OCI-LY3 (cell line): ENCODE data around the gene COTL1.
"Not testable (repeated sequence)": the region's sequence is repeated elsewhere in the genome, so short reads cannot be mapped to it uniquely, and the experiment has no call there.

ENCODE experiments used
- H2AFZ ChIP-seq: fragments of 200-600, 300-600 bp; shearing (Covaris generic); 2 replicates; pipeline ENCODE4 v1.6.0; 2014; ENCODE audit warnings: antibody characterized with exemption, low read depth, low read length
- H3K27ac ChIP-seq: fragments of 200-600, 300-600 bp; sonication (generic); 2 replicates; pipeline ENCODE4 v1.5.1; 2014; ENCODE audit warnings: mild to moderate bottlenecking, low read length, moderate library complexity, mixed read lengths
- H3K27me3 ChIP-seq: fragments of 200-600, 300-600 bp; sonication (generic); 2 replicates; pipeline ENCODE4 v1.6.1; 2014; ENCODE audit warnings: low read depth, low read length, mixed read lengths
- H3K36me3 ChIP-seq: fragments of 200-600, 300-600 bp; sonication (generic); replicated peaks from 2 replicates; pipeline ENCODE3; 2014; ENCODE audit warnings: low read depth, low read length, mixed read lengths
- H3K4me1 ChIP-seq: fragments of 300-600, 200-600 bp; sonication (generic); 2 replicates; pipeline ENCODE4 v1.6.1; 2014; ENCODE audit warnings: low read length, mixed read lengths
- H3K4me2 ChIP-seq: fragments of 200-600, 300-600 bp; sonication (generic); 2 replicates; pipeline ENCODE4 v1.6.1; 2014; ENCODE audit warnings: low read length, mixed read lengths
- H3K4me3 ChIP-seq: fragments of 300-600, 200-600 bp; sonication (generic); 2 replicates; pipeline ENCODE4 v1.5.1; 2014; ENCODE audit warnings: antibody characterized with exemption, mild to moderate bottlenecking, low read length, moderate library complexity
- H3K79me2 ChIP-seq: fragments of 300-600, 200-600 bp; shearing (Covaris generic); 2 replicates; pipeline ENCODE4 v1.6.1; 2014; ENCODE audit warnings: mild to moderate bottlenecking, low read length, mixed read lengths
- H3K9ac ChIP-seq: fragments of 300-600, 200-600 bp; shearing (Covaris generic); 2 replicates; pipeline ENCODE4 v1.6.0; 2014; ENCODE audit warnings: mild to moderate bottlenecking, low read length, moderate library complexity
- H3K9me3 ChIP-seq: fragments of 200-600, 300-600 bp; shearing (Covaris generic); 2 replicates; pipeline ENCODE4 v1.6.1; 2014; ENCODE audit warnings: low read length, mixed read lengths; ENCODE audit not compliant: insufficient read depth
- H4K20me1 ChIP-seq: fragments of 200-600, 300-600 bp; sonication (generic); 2 replicates; pipeline ENCODE4 v1.6.1; 2016; ENCODE audit warnings: low read length, mixed read lengths; ENCODE audit not compliant: insufficient read depth
- EZH2phosphoT487 ChIP-seq: fragments of 200-600 bp; shearing (Covaris generic); IDR thresholded peaks from 2 replicates; pipeline ENCODE4 v1.6.1; 2018; ENCODE audit warnings: antibody characterized with exemption, mixed run types, low read depth
- TF ChIP-seq, protein P1 (sequence below): fragments of 200-600, 300-600 bp; sonication (generic); IDR thresholded peaks from 2 replicates; pipeline ENCODE4 v1.5.1; 2014; ENCODE audit warnings: antibody characterized with exemption, low read length, low read depth

The COTL1 gene

DNA sequence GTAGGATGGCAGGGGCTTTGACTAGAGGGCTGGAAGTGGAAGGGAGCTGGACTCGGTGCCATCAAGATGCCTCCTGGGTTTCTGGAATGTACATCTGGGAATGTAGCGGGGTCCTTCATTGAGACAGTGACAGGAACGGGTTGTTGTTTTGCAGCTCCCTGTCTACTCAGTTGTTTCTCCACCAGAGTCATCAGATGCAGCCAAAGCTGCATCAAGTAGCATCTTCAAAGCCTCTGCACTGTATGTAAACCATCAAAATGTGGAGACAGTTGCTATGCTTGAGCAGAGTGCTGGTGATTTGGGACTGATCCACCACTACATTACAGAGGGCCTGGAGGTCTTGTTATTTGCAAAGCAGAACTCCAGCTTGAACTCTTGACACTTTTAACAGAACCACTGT, 88.3 kb downstream of the COTL1 start:
- Histone ChIP-seq H3K4me3 (no peak overlapping the region), H3K36me3 (no peaks in the 10 kb centered on the region), H3K9me3 (peaks cover 3% of the 10 kb centered on the region; the same call in 1 of the 2 replicates), H4K20me1 (no peaks in the 10 kb centered on the region), H2AFZ (no peak overlapping the region), H3K79me2 (no peaks in the 10 kb centered on the region), H3K27ac (no peak overlapping the region), H3K4me2 (no peak overlapping the region), H3K9ac (no peak overlapping the region), H3K4me1 (no peaks in the 10 kb centered on the region), H3K27me3 (peaks cover 14% of the 10 kb centered on the region; the same call in 1 of the 2 replicates)
- TF ChIP-seq, protein P1, sequence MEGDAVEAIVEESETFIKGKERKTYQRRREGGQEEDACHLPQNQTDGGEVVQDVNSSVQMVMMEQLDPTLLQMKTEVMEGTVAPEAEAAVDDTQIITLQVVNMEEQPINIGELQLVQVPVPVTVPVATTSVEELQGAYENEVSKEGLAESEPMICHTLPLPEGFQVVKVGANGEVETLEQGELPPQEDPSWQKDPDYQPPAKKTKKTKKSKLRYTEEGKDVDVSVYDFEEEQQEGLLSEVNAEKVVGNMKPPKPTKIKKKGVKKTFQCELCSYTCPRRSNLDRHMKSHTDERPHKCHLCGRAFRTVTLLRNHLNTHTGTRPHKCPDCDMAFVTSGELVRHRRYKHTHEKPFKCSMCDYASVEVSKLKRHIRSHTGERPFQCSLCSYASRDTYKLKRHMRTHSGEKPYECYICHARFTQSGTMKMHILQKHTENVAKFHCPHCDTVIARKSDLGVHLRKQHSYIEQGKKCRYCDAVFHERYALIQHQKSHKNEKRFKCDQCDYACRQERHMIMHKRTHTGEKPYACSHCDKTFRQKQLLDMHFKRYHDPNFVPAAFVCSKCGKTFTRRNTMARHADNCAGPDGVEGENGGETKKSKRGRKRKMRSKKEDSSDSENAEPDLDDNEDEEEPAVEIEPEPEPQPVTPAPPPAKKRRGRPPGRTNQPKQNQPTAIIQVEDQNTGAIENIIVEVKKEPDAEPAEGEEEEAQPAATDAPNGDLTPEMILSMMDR, result no peak
- no peak for TF ChIP-seq EZH2phosphoT487

DNA sequence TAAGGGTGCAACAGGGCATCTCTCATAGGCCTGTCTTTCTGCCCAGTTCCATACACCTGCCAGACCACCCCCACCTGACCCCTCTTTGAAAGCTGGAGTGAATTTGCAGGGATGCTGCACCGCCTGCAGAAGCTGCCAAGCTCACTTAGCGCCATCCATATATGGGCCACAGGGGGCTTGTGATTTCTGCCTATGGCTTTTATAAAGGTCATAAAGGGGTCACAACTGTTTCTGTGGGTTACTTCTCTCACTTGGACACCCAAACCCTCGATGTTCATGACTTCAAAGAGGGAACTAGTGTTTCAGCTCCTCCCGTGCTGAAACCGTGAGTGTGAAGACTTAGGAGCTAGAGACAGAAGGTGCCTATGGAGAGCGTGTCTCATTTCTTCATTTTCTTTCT, 89.6 kb downstream of the COTL1 start:
- Histone ChIP-seq H2AFZ (no peak overlapping the region), H4K20me1 (no peaks in the 10 kb centered on the region), H3K4me3 (no peak overlapping the region), H3K4me2 (no peak overlapping the region), H3K27ac (no peak overlapping the region), H3K79me2 (no peaks in the 10 kb centered on the region), H3K9me3 (peaks cover 3% of the 10 kb centered on the region; the same call in 1 of the 2 replicates), H3K9ac (no peak overlapping the region), H3K36me3 (no peaks in the 10 kb centered on the region), H3K4me1 (no peaks in the 10 kb centered on the region), H3K27me3 (peaks cover 5% of the 10 kb centered on the region; the same call in 1 of the 2 replicates)
- TF ChIP-seq, protein P1, result no peak
- no peak for TF ChIP-seq EZH2phosphoT487

DNA sequence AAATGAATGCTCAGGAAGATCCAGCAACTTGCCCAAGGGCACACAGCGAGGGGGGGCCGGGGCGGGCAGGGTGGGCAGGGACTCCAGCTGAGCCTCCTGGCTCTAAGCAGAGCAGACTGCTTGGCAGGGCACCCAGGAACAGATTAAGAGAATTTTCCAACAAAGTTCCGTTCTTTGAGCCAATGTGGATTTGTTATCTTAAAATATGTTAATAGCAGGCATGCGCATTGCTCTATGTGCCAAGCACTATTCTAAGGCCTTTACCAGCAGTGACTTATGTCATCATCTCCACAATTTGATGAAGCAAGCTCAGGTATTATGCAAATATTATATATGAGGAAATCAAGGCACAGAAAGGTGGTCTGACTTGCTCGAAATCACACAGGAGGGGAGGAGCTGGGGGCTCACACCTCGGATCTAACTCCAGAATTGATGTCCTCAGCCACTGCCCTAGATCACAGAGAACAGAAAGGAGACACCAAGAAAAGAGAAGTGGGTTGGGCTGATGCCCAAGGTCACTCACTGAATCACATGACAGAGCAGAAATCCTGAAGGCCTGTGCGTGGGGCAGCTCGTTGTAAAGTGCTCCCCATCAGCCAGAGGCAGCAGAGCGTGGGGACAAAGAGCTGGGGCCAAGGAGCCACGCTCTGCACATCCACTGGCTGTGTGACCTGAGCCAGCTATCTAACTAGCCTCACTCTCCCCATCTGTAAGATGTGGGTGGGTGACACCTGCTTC, 90.2 kb downstream of the COTL1 start:
- TF ChIP-seq, protein P1, result no peak
- TF ChIP-seq EZH2phosphoT487, result no peak
- H3K9ac ChIP-seq, result no peak overlapping the region
- peaks cover 5% of the 10 kb centered on the region; the same call in 1 of the 2 replicates for H3K27me3 ChIP-seq
- no peak overlapping the region for H2AFZ ChIP-seq
- H3K4me1 ChIP-seq, result no peaks in the 10 kb centered on the region
- H3K79me2 ChIP-seq, result no peaks in the 10 kb centered on the region
- H3K36me3 ChIP-seq, result no peaks in the 10 kb centered on the region
- H3K9me3 ChIP-seq, result peaks cover 3% of the 10 kb centered on the region; the same call in 1 of the 2 replicates
- H3K4me2 ChIP-seq, result no peak overlapping the region
- no peak overlapping the region for H3K27ac ChIP-seq
- no peak overlapping the region for H3K4me3 ChIP-seq
- no peaks in the 10 kb centered on the region for H4K20me1 ChIP-seq

DNA sequence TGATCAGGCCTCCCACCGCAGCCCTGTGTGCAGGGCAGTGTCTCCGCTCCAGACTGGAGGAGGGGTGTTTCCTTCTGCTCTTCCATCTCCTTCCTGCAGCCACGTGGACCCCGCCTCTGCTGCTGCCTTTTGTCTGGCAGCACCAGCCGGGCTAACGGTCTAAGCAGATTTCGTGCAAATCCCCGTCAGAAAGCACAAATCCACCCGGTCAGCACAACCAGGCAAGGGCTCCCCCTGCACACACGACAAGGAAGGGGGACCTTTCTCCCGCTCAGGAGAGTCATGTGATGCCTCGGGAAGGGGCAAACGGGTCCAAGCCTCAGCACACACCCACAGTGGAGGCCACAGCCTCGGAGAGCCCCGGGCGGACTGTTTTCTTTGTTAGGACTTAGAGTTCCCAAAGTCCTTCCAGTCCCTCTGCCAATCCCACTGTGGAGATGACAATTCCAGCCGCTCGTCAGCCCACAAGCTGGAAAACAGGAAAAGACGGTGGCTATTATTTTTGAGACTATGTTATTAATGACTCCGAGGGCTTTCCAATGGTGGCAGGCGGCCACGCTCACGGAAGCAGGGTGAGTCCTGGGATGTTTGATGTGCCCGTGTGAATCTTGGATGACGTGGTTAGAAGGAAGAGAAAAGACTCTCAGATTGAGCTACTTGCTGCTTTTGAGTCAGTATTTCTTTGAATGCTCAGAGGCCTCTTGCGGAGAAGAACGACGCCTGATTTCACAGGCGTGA, 90.9 kb downstream of the COTL1 start:
- Histone ChIP-seq H3K27me3 (peaks cover 5% of the 10 kb centered on the region; the same call in 1 of the 2 replicates), H3K9me3 (peaks cover 3% of the 10 kb centered on the region; the same call in 1 of the 2 replicates), H4K20me1 (no peaks in the 10 kb centered on the region), H3K36me3 (no peaks in the 10 kb centered on the region), H3K4me3 (no peak overlapping the region), H3K9ac (no peak overlapping the region), H3K4me2 (no peak overlapping the region), H3K27ac (no peak overlapping the region), H2AFZ (no peak overlapping the region), H3K4me1 (no peaks in the 10 kb centered on the region), H3K79me2 (no peaks in the 10 kb centered on the region)
- TF ChIP-seq EZH2phosphoT487, result no peak
- TF ChIP-seq, protein P1, result no peak

DNA sequence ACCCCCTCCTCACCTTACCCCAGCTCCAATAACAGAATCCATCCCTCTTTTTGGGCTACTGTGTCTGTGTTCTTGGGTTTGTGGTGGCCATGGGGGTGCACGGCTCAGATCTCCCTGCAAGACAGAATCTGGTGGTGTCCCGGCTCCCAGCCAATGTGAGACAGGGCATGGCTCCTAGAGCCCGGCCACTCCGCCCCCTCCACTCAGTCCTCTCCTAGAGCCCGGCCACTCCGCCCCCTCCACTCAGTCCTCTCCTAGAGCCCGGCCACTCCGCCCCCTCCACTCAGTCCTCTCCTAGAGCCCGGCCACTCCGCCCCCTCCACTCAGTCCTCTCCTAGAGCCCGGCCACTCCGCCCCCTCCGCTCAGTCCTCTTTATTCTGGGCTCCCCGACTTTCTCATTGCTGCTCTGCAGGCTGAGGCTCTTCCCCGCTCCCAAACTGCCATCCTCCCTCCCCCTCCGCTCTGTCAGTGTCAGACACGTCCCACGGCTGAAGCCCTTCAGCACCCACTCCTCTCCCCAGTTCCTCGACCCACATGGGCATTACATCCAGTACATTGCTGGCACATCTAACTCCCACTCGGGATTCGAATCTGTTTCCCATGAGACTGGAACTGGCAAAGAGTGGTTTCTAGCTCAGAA, 92.8 kb downstream of the COTL1 start:
- H3K4me3 ChIP-seq, H3K36me3 ChIP-seq, H2AFZ ChIP-seq, H3K4me2 ChIP-seq, H3K4me1 ChIP-seq, H3K9me3 ChIP-seq, H4K20me1 ChIP-seq, H3K9ac ChIP-seq, H3K79me2 ChIP-seq, H3K27me3 ChIP-seq, H3K27ac ChIP-seq: not testable (repeated sequence)
